ENCODE measurements around the gene ITPR3. TPM values are rescaled to one million over a fixed set of nuclear protein-coding genes. Genes with fewer than 3 reads are reported as not detected.

Gene ITPR3
- total RNA-seq, 1 experiment from 2014 or later = 103 TPM

- Histone ChIP-seq H3K79me2 (ENCODE audit: insufficient read depth, low read length) (peaks cover 3% of the 10 kb centered on the region; the same call in 1 of the 2 replicates), H3K4me2 (ENCODE audit: low read length) (no peak overlapping the region), H3K27me3 (ENCODE audit: insufficient read depth, low read length) (no peaks in the 10 kb centered on the region), H3K27ac (ENCODE audit: low read depth, low read length) (no peak overlapping the region), H3K9me2 (ENCODE audit: insufficient read depth) (no peaks in the 10 kb centered on the region), H3K9ac (ENCODE audit: low read length) (no peak overlapping the region), H3K4me1 (ENCODE audit: control insufficient read depth in 1 of 2, insufficient read depth in 2 of 2, low read length in 2 of 2) (peaks cover 4 to 5% of the 10 kb centered on the region in 2 experiments; a peak in 2 of 4 replicates), H3K4me3 (replicated peaks in 1 of 2; ENCODE audit: low read depth in 1 of 2, low read length in 2 of 2) (no peak overlapping the region), H3K9me3 (ENCODE audit: control insufficient read depth in 1 of 2, insufficient read depth in 1 of 2, low read depth in 1 of 2, low read length in 2 of 2) (no peaks in the 10 kb centered on the region), H4K20me1 (ENCODE audit: insufficient read depth) (no peaks in the 10 kb centered on the region), H2AFZ (ENCODE audit: low read depth, low read length, poor library complexity, severe bottlenecking) (no peak overlapping the region), H3K36me3 (ENCODE audit: control insufficient read depth in 1 of 2, insufficient read depth in 2 of 2, low read length in 2 of 2) (peaks cover 32 to 77% of the 10 kb centered on the region in 2 experiments; a peak in 3 of 4 replicates)
- ChIA-PET POLR2A (interaction anchor here (1.8 kb wide), 1 partner anchor 18 kb away, joined by 5 read pairs; the partner anchor contains the start of gene UQCC2), CTCF (no interaction called here), RAD21 (ENCODE audit: low non-redundant PET in 1 of 2, low total read pairs in 2 of 2, uncharacterized antibody in 2 of 2, unreplicated experiment in 2 of 2) (no interaction called here)
- DNase-seq (ENCODE audit: low read depth, low spot score) = no peak
- ATAC-seq = no peak
- intact Hi-C loops (cut with micrococcal nuclease) = no loop called here
- BruUV-seq (replicated peaks) = no TSS peak
- TF ChIP-seq CEBPB (IDR thresholded peaks at IDR 0.05; ENCODE audit: low read depth) (no peak), REST (IDR thresholded peaks at IDR 0.05; ENCODE audit: low read depth) (no peak), ELF1 (IDR thresholded peaks at IDR 0.05; ENCODE audit: borderline replicate concordance, low read depth) (no peak), SIN3A (IDR thresholded peaks at IDR 0.05; ENCODE audit: low read depth) (no peak), EZH2phosphoT487 (IDR thresholded peaks at IDR 0.05; ENCODE audit: borderline replicate concordance) (no peak), CBX3 (IDR thresholded peaks at IDR 0.05; ENCODE audit: low read depth) (no peak), CTCF (IDR thresholded peaks at IDR 0.05 in 2 of 3, conservative IDR thresholded peaks at IDR 0.05 in 1 of 3; ENCODE audit: borderline replicate concordance in 1 of 3, insufficient read depth in 1 of 3, low read depth in 2 of 3, low read length in 2 of 3) (no peak), TCF7L2 (IDR thresholded peaks at IDR 0.05; ENCODE audit: borderline replicate concordance, extremely low read depth, insufficient read depth, insufficient read length) (no peak), RAD21 (IDR thresholded peaks at IDR 0.05; ENCODE audit: low read depth) (no peak), JUND (IDR thresholded peaks at IDR 0.05) (no peak), EGR1 (IDR thresholded peaks at IDR 0.05; ENCODE audit: low read depth) (no peak), ZFX (IDR thresholded peaks at IDR 0.05) (no peak), FOSL1 (IDR thresholded peaks at IDR 0.05; ENCODE audit: low read depth) (no peak), ZNF274 (IDR thresholded peaks at IDR 0.05; ENCODE audit: low read depth, low read length) (no peak), MAX (IDR thresholded peaks at IDR 0.05) (no peak), ATF3 (IDR thresholded peaks at IDR 0.05) (no peak), SP1 (IDR thresholded peaks at IDR 0.05; ENCODE audit: low read depth) (no peak), POLR2A (IDR thresholded peaks at IDR 0.05; ENCODE audit: borderline replicate concordance, extremely low read depth, insufficient read depth, insufficient read length) (no peak)
Observed at GRCh38 chr6:33693186-33694105, 72.3 kb downstream of the ITPR3 start.
